Endodermal cell (in vitro differentiated cells): Measurements from ENCODE around the gene INF2. TPM values are rescaled to one million over a fixed set of nuclear protein-coding genes. Genes with fewer than 3 reads are reported as not detected.

Source experiments
- DNase-seq: peaks from one replicate; pipeline ENCODE4 v3.0.0-alpha.2; 2017
- H3K27ac ChIP-seq: 2 replicates; pipeline ENCODE4 v1.5.1; 2013; ENCODE audit warnings: mild to moderate bottlenecking, low read depth, low read length, moderate library complexity
- H3K27me3 ChIP-seq: 2 replicates; pipeline ENCODE4 v1.6.1; 2013; ENCODE audit warnings: mild to moderate bottlenecking, low read length, moderate library complexity; ENCODE audit not compliant: insufficient read depth, control insufficient read depth, poor library complexity, severe bottlenecking
- H3K36me3 ChIP-seq: 2 replicates; pipeline ENCODE4 v1.7.0; 2013; ENCODE audit warnings: mild to moderate bottlenecking, low read length, moderate library complexity; ENCODE audit not compliant: control insufficient read depth, insufficient read depth
- H3K4me1 ChIP-seq: one replicate; pipeline ENCODE4 v1.7.0; 2013; ENCODE audit warnings: low read length; ENCODE audit not compliant: control insufficient read depth, insufficient read depth
- H3K4me3 ChIP-seq: 2 replicates; pipeline ENCODE4 v1.5.1; 2013; ENCODE audit warnings: mild to moderate bottlenecking, low read length, moderate library complexity
- H3K9ac ChIP-seq: 2 replicates; pipeline ENCODE4 v1.6.1; 2013; ENCODE audit warnings: mild to moderate bottlenecking, low read length, moderate library complexity; ENCODE audit not compliant: poor library complexity, severe bottlenecking; ENCODE audit errors: extremely low read depth
- H3K9me3 ChIP-seq: 2 replicates; pipeline ENCODE4 v1.6.1; 2013; ENCODE audit warnings: mild to moderate bottlenecking, low read length, moderate library complexity; ENCODE audit not compliant: control insufficient read depth
- H3K27ac Mint-ChIP-seq: 2 replicates; pipeline ENCODE4 v1.8.0; 2020; ENCODE audit warnings: mixed read lengths
- H3K27me3 Mint-ChIP-seq: 2 replicates; pipeline ENCODE4 v1.8.0; 2021; ENCODE audit warnings: mild to moderate bottlenecking, mixed read lengths; ENCODE audit not compliant: insufficient read depth
- H3K36me3 Mint-ChIP-seq: 2 replicates; pipeline ENCODE4 v1.8.0; 2020; ENCODE audit warnings: low read depth, mixed read lengths
- H3K4me1 Mint-ChIP-seq: 2 replicates; pipeline ENCODE4 v1.8.0; 2020; ENCODE audit warnings: mixed read lengths
- H3K4me3 Mint-ChIP-seq: 2 replicates; pipeline ENCODE4 v1.8.0; 2020; ENCODE audit warnings: mild to moderate bottlenecking, moderate library complexity, mixed read lengths
- H3K9me3 Mint-ChIP-seq: 2 replicates; pipeline ENCODE4 v1.8.0; 2020; ENCODE audit warnings: mild to moderate bottlenecking, mixed read lengths
- CTCF ChIP-seq: fragments of 200-600 bp; sonication (generic); conservative IDR thresholded peaks from 2 replicates; pipeline ENCODE4 v1.5.0; 2021; ENCODE audit warnings: antibody characterized with exemption, mild to moderate bottlenecking
- WGBS, 2 experiments: methylation state at CpG; one replicate each; pipeline versions ENCODE4 v1.1.5 to v1.1.7; 2013; ENCODE audit warnings: missing lambda C conversion rate in 2 of 2, mixed read lengths in 1 of 2; ENCODE audit not compliant: insufficient coverage in 1 of 2, insufficient read length in 1 of 2; 5-methylcytosine and 5-hydroxymethylcytosine counted together
- total RNA-seq, 2 donors: library from RNA; stranded (reverse); fragmentation: NEBNext Ultra II Directional in 1 of 2; extraction: Animal tissue kit (Norgen Biotek cat#: 25700) in 1 of 2; gene quantifications; 2 replicates in 1 of 2; 3 replicates in 1 of 2; pipeline ENCODE4 v1.2.1, GENCODE V29; 2021

The INF2 gene
- total RNA-seq, 2 donors from 2014 or later: 99.7 to 114 TPM

GRCh38 chr14:104769324-104770071 lies 80.1 kb downstream of the INF2 start:
- 93 to 94% methylated on average over 7 to 18 of the region's 18 CpGs for WGBS, 2 experiments
- DNase-seq: no peak
- Histone ChIP-seq H3K36me3 (peaks cover 36% of the 10 kb centered on the region), H3K9me3 (peaks cover 18% of the 10 kb centered on the region), H3K9ac (no peak overlapping the region), H3K4me1 (no peaks in the 10 kb centered on the region), H3K4me3 (no peak overlapping the region), H3K27ac (no peak overlapping the region), H3K27me3 (no peaks in the 10 kb centered on the region)
- TF ChIP-seq CTCF: no peak
- Mint-ChIP-seq H3K27ac (peak overlapping the region; percentile 61), H3K9me3 (peaks cover 27% of the 10 kb centered on the region), H3K4me1 (peaks cover 3% of the 10 kb centered on the region), H3K27me3 (no peaks in the 10 kb centered on the region), H3K4me3 (no peak overlapping the region), H3K36me3 (peaks cover 58% of the 10 kb centered on the region)

GRCh38 chr14:104770072-104770579 lies 80.7 kb downstream of the INF2 start:
- Histone ChIP-seq H3K36me3 (peaks cover 38% of the 10 kb centered on the region), H3K4me1 (no peaks in the 10 kb centered on the region), H3K4me3 (no peak overlapping the region), H3K9me3 (peaks cover 18% of the 10 kb centered on the region), H3K27ac (peak overlapping the region; percentile 11), H3K9ac (no peak overlapping the region), H3K27me3 (no peaks in the 10 kb centered on the region)
- no peak for TF ChIP-seq CTCF
- H3K9me3 Mint-ChIP-seq: peaks cover 27% of the 10 kb centered on the region
- H3K4me1 Mint-ChIP-seq: peaks cover 3% of the 10 kb centered on the region
- H3K27ac Mint-ChIP-seq: no peak overlapping the region
- H3K4me3 Mint-ChIP-seq: no peak overlapping the region
- no peak for DNase-seq
- H3K27me3 Mint-ChIP-seq: no peaks in the 10 kb centered on the region
- 93 to 97% methylated on average over 20 to 24 of the region's 24 CpGs for WGBS, 2 experiments
- peaks cover 58% of the 10 kb centered on the region for H3K36me3 Mint-ChIP-seq

GRCh38 chr14:104770851-104771272 lies 81.4 kb downstream of the INF2 start:
- TF ChIP-seq CTCF: peak; percentile 75
- WGBS, 2 experiments: 86 to 92% methylated on average over 2 to 5 of the region's 5 CpGs
- H3K27ac ChIP-seq: no peak overlapping the region
- Mint-ChIP-seq H3K27me3 (no peaks in the 10 kb centered on the region), H3K36me3 (peaks cover 58% of the 10 kb centered on the region), H3K4me3 (no peak overlapping the region), H3K9me3 (peaks cover 21% of the 10 kb centered on the region), H3K27ac (no peak overlapping the region), H3K4me1 (peaks cover 3% of the 10 kb centered on the region)
- H3K9me3 ChIP-seq: peaks cover 15% of the 10 kb centered on the region
- peaks cover 45% of the 10 kb centered on the region for H3K36me3 ChIP-seq
- H3K4me1 ChIP-seq: no peaks in the 10 kb centered on the region
- H3K9ac ChIP-seq: no peak overlapping the region
- no peak overlapping the region for H3K4me3 ChIP-seq
- peak; percentile 72 for DNase-seq
- H3K27me3 ChIP-seq: no peaks in the 10 kb centered on the region
